ENCODE results near the gene DDX47. TPM values are rescaled to one million over a fixed set of nuclear protein-coding genes. Genes with fewer than 3 reads are reported as not detected.

The DDX47 gene
- total and polyA plus RNA-seq, 10 of the 15 experiments (the other 5 are each of a cell fraction or from before 2014, with no cell fraction given), result 84.8 to 266 (median 120) TPM

DNA sequence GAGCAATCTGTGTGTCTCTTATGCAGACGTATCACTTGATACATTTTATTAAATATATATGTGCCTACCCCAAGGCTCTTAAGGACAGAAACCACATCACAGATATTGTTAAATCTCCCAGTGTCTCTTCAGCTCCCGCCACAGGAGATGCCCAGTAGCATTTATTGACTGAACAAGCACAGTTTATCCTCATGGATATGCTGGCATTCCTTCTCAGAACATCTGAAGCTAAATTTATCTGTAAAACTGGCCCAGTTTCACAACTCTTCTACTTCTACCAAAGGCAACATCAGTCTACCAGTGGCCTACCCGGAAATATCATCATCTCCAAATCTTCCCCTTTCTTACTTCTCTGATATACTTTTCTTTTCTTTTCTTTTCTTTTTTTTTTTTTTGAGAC is 17.0 kb upstream of the DDX47 start:
- ChIA-PET POLR2A (no interaction called here), CTCF (no interaction called here), SMC1A (ENCODE audit: uncharacterized antibody, unreplicated experiment) (interaction anchor here (1.0 kb wide), 1 partner anchor 40 kb away, joined by 3 read pairs; no protein-coding TSS in a partner anchor), RAD21 (ENCODE audit: unreplicated experiment) (no interaction called here)
- Histone ChIP-seq H2AFZ (ENCODE audit: control insufficient read depth, low read depth, low read length) (no peak overlapping the region), H3K4me3 (no peak overlapping the region), H3K9me3 (replicated peaks; ENCODE audit: control insufficient read depth, insufficient read depth, low read length) (no peaks in the 10 kb centered on the region), H3K27me3 (replicated peaks in 1 of 2; ENCODE audit: control insufficient read depth in 2 of 2, insufficient read depth in 2 of 2, low read length in 1 of 2) (no peaks in the 10 kb centered on the region), H3K4me2 (ENCODE audit: control insufficient read depth, insufficient read depth) (no peak overlapping the region), H3K4me1 (ENCODE audit: control insufficient read depth, insufficient read depth, low read length) (no peaks in the 10 kb centered on the region), H3K9ac (ENCODE audit: control insufficient read depth, insufficient read depth, low read length) (no peak overlapping the region), H3K27ac (ENCODE audit: control insufficient read depth, insufficient read depth) (no peak overlapping the region), H3K36me3 (ENCODE audit: control insufficient read depth in 2 of 2, insufficient read depth in 2 of 2, low read length in 1 of 2) (no peaks in the 10 kb centered on the region), H3K79me2 (ENCODE audit: control insufficient read depth, insufficient read depth, low read length) (no peaks in the 10 kb centered on the region), H4K20me1 (ENCODE audit: control insufficient read depth, insufficient read depth) (no peaks in the 10 kb centered on the region)
- no TSS peak for BruUV-seq (replicated peaks)
- intact Hi-C loops (cut with micrococcal nuclease; ENCODE audit: unreplicated experiment) (no loop called here), in situ Hi-C loops (cut with MboI) (no loop called here)
- TF ChIP-seq PAX5 (IDR thresholded peaks at IDR 0.05; ENCODE audit: borderline replicate concordance, low read depth, low read length) (no peak), HCFC1 (IDR thresholded peaks at IDR 0.05; ENCODE audit: low read length) (no peak), BHLHE40 (IDR thresholded peaks at IDR 0.05; ENCODE audit: borderline replicate concordance in 1 of 2, low read depth in 2 of 2, low read length in 1 of 2) (no peak), CREB1 (IDR thresholded peaks at IDR 0.05; ENCODE audit: low read depth) (no peak), BMI1 (IDR thresholded peaks at IDR 0.05; ENCODE audit: borderline replicate concordance) (no peak), CREM (IDR thresholded peaks at IDR 0.05; ENCODE audit: low read depth) (no peak)
- TF ChIP-seq, protein P1, sequence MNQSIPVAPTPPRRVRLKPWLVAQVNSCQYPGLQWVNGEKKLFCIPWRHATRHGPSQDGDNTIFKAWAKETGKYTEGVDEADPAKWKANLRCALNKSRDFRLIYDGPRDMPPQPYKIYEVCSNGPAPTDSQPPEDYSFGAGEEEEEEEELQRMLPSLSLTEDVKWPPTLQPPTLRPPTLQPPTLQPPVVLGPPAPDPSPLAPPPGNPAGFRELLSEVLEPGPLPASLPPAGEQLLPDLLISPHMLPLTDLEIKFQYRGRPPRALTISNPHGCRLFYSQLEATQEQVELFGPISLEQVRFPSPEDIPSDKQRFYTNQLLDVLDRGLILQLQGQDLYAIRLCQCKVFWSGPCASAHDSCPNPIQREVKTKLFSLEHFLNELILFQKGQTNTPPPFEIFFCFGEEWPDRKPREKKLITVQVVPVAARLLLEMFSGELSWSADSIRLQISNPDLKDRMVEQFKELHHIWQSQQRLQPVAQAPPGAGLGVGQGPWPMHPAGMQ (IDR thresholded peaks at IDR 0.05; ENCODE audit: borderline replicate concordance), result no peak
- TF ChIP-seq, protein P2, sequence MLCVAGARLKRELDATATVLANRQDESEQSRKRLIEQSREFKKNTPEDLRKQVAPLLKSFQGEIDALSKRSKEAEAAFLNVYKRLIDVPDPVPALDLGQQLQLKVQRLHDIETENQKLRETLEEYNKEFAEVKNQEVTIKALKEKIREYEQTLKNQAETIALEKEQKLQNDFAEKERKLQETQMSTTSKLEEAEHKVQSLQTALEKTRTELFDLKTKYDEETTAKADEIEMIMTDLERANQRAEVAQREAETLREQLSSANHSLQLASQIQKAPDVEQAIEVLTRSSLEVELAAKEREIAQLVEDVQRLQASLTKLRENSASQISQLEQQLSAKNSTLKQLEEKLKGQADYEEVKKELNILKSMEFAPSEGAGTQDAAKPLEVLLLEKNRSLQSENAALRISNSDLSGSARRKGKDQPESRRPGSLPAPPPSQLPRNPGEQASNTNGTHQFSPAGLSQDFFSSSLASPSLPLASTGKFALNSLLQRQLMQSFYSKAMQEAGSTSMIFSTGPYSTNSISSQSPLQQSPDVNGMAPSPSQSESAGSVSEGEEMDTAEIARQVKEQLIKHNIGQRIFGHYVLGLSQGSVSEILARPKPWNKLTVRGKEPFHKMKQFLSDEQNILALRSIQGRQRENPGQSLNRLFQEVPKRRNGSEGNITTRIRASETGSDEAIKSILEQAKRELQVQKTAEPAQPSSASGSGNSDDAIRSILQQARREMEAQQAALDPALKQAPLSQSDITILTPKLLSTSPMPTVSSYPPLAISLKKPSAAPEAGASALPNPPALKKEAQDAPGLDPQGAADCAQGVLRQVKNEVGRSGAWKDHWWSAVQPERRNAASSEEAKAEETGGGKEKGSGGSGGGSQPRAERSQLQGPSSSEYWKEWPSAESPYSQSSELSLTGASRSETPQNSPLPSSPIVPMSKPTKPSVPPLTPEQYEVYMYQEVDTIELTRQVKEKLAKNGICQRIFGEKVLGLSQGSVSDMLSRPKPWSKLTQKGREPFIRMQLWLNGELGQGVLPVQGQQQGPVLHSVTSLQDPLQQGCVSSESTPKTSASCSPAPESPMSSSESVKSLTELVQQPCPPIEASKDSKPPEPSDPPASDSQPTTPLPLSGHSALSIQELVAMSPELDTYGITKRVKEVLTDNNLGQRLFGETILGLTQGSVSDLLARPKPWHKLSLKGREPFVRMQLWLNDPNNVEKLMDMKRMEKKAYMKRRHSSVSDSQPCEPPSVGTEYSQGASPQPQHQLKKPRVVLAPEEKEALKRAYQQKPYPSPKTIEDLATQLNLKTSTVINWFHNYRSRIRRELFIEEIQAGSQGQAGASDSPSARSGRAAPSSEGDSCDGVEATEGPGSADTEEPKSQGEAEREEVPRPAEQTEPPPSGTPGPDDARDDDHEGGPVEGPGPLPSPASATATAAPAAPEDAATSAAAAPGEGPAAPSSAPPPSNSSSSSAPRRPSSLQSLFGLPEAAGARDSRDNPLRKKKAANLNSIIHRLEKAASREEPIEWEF (IDR thresholded peaks at IDR 0.05; ENCODE audit: insufficient replicate concordance, low read depth, low read length), result no peak
- TF ChIP-seq, protein P3, sequence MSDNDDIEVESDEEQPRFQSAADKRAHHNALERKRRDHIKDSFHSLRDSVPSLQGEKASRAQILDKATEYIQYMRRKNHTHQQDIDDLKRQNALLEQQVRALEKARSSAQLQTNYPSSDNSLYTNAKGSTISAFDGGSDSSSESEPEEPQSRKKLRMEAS (IDR thresholded peaks at IDR 0.05; ENCODE audit: low read depth, low read length), result no peak
- TF ChIP-seq, protein P4, sequence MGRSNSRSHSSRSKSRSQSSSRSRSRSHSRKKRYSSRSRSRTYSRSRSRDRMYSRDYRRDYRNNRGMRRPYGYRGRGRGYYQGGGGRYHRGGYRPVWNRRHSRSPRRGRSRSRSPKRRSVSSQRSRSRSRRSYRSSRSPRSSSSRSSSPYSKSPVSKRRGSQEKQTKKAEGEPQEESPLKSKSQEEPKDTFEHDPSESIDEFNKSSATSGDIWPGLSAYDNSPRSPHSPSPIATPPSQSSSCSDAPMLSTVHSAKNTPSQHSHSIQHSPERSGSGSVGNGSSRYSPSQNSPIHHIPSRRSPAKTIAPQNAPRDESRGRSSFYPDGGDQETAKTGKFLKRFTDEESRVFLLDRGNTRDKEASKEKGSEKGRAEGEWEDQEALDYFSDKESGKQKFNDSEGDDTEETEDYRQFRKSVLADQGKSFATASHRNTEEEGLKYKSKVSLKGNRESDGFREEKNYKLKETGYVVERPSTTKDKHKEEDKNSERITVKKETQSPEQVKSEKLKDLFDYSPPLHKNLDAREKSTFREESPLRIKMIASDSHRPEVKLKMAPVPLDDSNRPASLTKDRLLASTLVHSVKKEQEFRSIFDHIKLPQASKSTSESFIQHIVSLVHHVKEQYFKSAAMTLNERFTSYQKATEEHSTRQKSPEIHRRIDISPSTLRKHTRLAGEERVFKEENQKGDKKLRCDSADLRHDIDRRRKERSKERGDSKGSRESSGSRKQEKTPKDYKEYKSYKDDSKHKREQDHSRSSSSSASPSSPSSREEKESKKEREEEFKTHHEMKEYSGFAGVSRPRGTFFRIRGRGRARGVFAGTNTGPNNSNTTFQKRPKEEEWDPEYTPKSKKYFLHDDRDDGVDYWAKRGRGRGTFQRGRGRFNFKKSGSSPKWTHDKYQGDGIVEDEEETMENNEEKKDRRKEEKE (IDR thresholded peaks at IDR 0.05), result no peak
- TF ChIP-seq, protein P5, sequence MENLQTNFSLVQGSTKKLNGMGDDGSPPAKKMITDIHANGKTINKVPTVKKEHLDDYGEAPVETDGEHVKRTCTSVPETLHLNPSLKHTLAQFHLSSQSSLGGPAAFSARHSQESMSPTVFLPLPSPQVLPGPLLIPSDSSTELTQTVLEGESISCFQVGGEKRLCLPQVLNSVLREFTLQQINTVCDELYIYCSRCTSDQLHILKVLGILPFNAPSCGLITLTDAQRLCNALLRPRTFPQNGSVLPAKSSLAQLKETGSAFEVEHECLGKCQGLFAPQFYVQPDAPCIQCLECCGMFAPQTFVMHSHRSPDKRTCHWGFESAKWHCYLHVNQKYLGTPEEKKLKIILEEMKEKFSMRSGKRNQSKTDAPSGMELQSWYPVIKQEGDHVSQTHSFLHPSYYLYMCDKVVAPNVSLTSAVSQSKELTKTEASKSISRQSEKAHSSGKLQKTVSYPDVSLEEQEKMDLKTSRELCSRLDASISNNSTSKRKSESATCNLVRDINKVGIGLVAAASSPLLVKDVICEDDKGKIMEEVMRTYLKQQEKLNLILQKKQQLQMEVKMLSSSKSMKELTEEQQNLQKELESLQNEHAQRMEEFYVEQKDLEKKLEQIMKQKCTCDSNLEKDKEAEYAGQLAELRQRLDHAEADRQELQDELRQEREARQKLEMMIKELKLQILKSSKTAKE (IDR thresholded peaks at IDR 0.05; ENCODE audit: low read depth, poor library complexity, severe bottlenecking), result no peak
- ATAC-seq (no peak), FAIRE-seq (no peak), DNase-seq (ENCODE audit: low read depth, low spot score) (no peak)
- 65% methylated on average over 3 of the region's 3 CpGs for WGBS (ENCODE audit: insufficient coverage, insufficient replicate concordance, low lambda C conversion rate, missing lambda C conversion rate)

All from GM12878 (cell line).